T47D (cell line): ENCODE data around the gene FRY.

Source experiments
- DNase-seq, 2 experiments: peaks; one replicate each; pipeline versions ENCODE4 v3.0.0 to v3.0.0-alpha.2; 2011 to 2012; ENCODE audit warnings: low read depth in 1 of 2, low spot score in 1 of 2
- JUND ChIP-seq: IDR thresholded peaks from 2 replicates; pipeline ENCODE4 v1.6.1; 2012; ENCODE audit warnings: low read depth
- in situ Hi-C: cut with HindIII; loops from 2 replicates; pipeline ENCODE4 v1.10.0; 2016; ENCODE audit warnings: low sequenced_read_pairs, low pct_unique_long_range_greater_than_20kb

FRY gene

DNA sequence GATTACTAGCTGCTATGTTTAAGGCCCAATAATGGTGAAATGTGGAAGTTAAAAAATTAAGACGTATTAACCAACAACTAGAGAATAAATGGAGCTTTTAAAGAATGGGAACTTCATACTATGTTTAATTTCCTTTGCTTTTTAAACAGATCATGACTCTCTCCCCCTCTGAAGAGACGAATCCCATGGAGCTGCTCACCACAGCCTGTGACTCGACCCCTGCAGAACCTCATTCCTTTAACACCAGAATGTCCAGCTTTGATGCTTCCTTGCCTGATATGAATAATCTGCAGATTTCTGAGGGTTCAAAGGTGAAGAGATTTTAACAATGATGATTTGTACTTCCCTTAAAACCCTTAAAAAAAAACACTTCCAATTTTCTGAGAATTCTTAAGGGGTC lies 230.6 kb downstream of the FRY start:
- no peak for DNase-seq
- no peak for TF ChIP-seq JUND

DNA sequence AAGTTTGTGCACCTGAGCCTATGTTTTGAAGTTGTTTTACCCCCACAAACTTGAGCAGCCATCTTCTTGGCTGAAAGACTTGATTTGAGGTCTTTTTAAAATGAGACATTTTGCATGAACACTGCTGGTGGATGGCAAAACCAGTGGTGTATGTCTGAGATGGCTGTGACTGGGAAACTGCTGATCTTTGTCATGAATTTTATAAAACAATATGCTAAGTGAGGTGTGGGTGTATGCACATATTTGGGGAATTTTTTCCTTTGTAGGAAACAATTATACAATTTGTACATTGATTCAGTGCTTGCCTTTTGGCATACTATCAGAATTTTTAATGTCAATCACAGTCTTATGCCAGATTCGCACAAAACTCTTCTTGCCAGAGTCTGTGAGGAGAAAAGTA lies 231.0 kb downstream of the FRY start:
- in situ Hi-C loops = no loop called here
- no peak for DNase-seq
- no peak for TF ChIP-seq JUND

More for the DNA sequence above, 230.6 kb downstream of the FRY start:
- in situ Hi-C loops = no loop called here

DNA sequence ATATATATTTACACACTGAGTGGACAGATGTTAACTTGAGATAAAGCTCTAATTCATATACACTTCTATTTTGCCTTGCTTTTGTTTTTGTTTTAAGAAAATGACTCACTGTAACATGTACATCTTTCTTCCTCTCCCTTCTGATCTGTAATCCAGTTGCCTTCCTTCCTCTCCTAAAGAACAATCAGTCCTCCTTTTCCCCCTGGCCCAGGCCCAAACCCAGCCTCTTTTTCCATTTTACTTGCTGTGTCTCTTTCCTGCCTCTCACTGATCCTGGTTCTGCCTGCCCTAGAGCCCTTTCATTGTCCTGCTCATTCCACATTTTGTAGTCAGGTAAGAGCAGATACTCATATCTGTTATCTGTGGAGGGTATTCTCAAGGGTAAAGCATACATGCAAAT lies 232.8 kb downstream of the FRY start:
- in situ Hi-C loops = no loop called here
- no peak for DNase-seq
- no peak for TF ChIP-seq JUND

DNA sequence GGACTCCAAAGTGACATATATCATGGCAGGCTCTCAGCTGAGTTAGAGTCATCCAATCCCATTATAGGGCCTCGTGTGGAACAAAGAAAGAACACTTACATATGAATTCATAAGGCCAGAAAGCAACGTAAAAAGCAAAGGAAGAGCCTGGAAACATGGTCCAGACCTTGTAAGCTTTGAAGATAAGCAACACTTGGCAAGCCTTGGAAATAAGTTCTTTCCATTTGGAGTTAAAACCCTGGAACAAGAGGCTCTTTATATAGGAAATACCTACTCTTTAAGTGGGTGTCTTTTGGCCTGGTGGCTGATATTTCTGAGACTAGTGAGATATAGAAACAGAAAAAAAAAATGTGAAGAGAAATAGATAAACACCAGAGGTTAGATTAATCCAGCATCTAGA lies 234.2 kb downstream of the FRY start:
- TF ChIP-seq JUND = no peak
- DNase-seq = no peak
- in situ Hi-C loops = no loop called here

DNA sequence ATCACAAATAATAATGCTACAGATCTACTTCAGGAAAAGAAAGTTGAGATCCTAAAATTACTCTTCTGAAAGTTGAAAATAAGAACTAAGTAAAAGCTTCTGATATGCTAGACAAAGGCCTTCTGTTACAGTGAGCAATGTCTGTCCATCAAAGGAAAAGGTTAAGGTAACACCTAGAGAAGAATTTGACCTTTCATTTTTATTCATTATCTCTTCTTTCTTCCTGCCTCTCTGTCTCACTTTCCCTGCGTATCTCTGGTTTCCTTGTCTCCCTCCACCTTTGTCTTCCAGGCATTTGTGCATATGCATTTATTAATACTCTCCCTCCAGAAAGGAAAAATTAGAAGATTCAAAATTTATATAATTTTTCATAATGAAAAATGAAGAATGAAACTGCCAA lies 234.6 kb downstream of the FRY start:
- no peak for DNase-seq
- in situ Hi-C loops = no loop called here
- no peak for TF ChIP-seq JUND

DNA sequence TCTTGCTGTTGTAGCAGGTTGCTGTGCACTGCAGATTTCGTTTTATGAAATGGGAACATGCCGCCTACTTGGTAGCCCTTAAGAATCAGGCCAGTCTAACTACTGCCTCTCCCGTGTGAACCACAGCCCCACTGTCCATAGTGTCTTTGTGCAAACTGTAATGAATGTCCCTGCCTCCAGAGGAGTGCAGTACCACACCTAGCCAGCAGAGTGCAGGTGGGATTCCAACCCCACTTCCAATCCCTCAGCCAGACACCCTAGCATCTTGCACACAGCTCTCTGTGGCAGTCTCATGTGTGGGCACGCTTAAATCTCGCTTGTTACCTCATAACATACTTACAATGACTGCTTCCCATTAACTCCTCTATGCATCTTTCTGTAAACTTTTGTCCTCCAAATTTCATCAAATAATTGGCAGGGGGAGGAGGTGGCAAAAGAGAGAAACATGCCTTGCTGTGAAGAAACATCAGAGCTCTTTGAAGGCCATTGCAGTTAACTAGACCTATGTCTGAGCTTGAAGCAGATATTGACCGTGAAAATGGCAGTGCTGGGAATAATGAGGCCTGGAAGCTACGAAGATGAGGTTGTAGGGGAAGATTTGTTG lies 236.4 kb downstream of the FRY start:
- in situ Hi-C loops = no loop called here
- no peak for TF ChIP-seq JUND
- DNase-seq = peak; percentile 12 to 74

DNA sequence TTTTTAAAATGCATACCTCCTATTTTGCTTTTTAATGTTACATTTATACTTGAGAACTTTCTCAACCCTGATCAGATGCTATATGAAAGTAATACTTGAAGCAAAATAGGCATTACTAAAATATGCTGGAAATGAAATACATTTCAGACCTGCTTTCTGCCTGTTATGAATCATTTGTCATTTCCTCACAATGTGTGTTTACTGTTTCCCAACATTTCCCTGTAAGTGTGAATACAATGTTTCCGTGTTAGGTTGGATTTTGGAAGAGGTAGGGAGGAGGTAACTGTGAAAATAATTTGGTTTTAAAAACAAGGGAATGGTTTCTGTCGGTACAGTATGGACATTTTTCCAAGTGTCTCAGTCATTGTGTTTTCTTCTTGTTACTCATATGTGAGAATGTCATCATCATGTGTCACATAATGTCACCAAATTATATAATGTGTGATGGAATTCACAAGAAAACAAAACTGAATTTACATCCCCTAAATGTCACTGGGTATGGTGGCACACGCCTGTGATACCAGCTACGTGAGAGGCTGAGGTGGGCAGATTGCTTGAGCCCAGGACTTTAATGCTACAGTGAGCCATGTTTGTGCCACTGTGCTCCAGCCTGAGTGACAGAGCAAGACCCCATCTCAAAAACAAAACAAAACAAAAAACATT lies 240.6 kb downstream of the FRY start:
- TF ChIP-seq JUND = no peak
- no peak for DNase-seq
- in situ Hi-C loops = no loop called here

DNA sequence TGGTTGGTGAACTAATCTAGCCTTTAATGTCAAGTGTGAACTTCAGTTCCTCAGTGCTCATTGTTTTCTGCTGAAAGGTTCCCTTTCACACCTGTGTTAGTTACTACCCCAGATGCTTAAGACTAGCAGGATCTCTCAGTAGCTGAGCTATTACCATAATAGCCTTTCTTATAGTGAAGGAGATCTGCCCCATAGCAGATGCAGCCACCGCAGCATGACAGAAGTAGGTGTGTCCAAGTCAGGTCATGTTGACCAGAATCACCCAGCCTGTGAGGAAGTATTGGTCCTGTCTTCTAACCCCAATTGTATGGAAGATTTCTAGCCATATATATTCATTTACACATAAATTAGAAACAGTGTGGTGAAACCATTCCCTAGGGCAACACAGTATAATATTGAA lies 246.3 kb downstream of the FRY start:
- peak in 1 of 2 experiments; percentile 25 for DNase-seq
- in situ Hi-C loops = no loop called here
- TF ChIP-seq JUND = no peak

DNA sequence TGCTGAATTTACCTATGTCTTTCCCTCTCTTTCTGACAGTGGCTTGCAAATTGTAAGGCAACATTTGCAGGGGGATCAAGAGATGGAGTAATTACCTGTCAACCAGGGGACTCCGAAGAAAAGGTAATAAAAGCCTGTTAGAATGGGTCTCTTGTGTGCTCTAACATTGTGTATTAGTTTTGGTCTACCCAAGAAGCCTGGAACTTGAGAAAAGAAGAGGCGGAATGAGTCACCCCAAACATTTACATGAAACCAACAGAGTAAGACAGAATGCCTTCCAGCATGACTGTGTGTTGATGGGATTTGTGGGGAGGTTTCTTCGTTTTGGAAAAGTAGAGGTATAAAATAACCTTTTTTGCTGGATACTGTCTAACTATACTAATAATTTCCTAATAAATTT lies 246.9 kb downstream of the FRY start:
- no peak for DNase-seq
- in situ Hi-C loops = no loop called here
- no peak for TF ChIP-seq JUND

DNA sequence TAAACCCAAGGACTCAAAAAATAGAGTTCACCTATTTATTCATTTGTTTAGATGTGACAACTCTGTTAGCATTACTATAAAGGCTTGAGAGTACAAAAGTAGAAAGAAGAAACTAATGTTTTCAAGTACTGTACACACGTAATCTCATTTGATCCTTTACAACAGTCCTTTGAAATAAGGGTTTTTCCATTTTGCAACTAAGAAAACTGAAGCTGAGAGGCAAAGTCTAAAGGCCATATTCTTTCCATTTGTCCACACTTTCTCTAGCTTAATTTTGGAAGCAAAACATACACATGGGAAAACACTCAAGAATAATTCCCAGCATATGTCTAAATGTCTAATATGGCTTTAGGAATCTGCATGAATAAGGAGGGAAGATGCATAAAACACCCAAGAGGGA lies 249.5 kb downstream of the FRY start:
- TF ChIP-seq JUND = no peak
- no peak for DNase-seq
- in situ Hi-C loops = no loop called here

DNA sequence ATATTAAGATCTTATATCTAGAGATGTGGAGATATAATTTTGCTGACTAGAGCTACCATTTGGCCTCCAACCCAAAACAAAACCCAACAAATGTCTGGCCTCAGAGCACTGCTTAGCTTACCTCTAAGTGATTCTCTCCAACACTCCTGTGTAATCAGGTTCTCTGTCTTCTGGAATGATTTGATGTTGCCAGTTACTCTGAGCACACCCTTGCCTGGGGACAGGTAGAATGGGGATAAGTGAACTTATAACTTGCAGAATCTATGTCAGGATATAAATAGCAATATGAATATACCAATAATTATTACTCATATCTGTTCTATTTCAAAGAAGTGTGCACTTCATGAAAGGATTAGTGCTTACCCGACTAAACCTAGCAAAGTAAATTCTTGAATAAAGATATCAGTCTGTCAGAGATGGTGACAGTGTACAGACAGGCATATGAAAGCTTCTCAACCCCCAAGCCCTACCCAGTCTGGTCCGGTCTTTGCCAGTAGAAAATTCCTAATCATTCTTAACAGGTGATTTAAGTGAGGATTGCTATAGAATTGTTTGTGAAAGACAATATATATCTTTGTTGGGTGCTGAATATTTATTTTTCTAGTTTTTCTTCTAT lies 250.6 kb downstream of the FRY start:
- no peak for DNase-seq
- TF ChIP-seq JUND = no peak
- in situ Hi-C loops = no loop called here

DNA sequence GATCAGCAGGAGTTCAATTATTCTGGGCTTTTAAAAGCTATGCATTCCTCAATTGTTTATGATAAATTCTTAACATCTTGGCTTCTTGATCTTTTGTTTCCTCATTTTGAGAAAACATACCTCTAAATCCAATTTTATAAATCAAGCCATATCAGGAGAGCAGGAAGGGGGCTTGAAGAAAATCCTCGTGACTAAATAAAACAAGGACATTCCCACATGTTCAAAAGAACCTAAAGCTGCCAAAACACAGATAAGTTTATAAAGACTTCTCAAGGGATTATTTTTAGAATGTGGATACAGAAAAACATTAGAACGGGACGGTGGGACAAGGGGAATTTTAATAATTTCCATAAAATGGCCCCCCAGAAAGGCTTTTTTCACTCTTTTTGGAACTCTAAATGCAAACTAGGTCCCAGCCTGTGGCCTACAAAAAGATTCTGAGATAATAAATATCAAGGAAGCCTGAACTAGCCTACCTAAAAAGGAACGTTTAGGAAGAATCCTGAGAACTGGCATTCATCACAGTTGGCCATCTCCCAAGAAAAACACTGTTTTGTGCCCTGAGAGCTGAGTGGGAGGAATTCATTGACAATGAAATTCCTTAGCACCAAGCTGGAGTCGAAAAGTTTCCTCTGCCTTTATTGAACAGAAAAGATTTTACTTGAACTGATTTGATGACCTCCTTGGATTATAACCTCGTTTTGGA lies 253.5 kb downstream of the FRY start:
- no peak for TF ChIP-seq JUND
- peak in 1 of 2 experiments; percentile 93 for DNase-seq
- in situ Hi-C loops = no loop called here

DNA sequence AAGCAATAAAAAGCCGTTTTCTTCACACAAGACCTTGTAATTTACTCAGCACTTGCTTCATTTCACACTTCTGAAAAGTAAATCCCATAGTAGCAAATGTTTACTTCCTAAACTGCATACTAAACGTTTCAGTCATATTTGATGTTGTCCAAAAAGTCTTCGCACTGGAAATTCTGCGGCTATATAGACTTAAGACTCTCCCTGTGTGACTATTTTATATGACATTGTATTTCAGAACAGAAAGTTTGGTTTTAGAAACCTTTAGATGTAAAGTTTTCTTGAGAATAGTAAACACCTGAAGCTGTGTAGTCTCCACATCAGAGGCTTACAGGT lies 254.0 kb downstream of the FRY start:
- no peak for TF ChIP-seq JUND
- in situ Hi-C loops = no loop called here
- DNase-seq = no peak
